NB4 (cell line): ENCODE measurements around the gene AOAH.

Experiments used
- CTCF ChIP-seq: IDR thresholded peaks from one replicate; pipeline ENCODE4 v1.5.1; 2012; ENCODE audit warnings: low read depth, low read length
- MAX ChIP-seq: IDR thresholded peaks from 2 replicates; pipeline ENCODE4 v1.6.1; 2011; ENCODE audit warnings: low read depth, low read length
- MYC ChIP-seq: IDR thresholded peaks from 2 replicates; pipeline ENCODE4 v1.6.1; 2011; ENCODE audit warnings: low read depth, low read length
- POLR2A ChIP-seq: IDR thresholded peaks from 2 replicates; pipeline ENCODE4 v1.6.1; 2011; ENCODE audit warnings: mild to moderate bottlenecking; ENCODE audit not compliant: insufficient read length; ENCODE audit errors: extremely low read depth

GRCh38 chr7:36601601-36602000 is 122.7 kb downstream of the AOAH start:
- TF ChIP-seq CTCF (no peak), POLR2A (no peak), MAX (no peak), MYC (no peak)
